ENCODE measurements around the gene ASS1. TPM values are rescaled to one million over a fixed set of nuclear protein-coding genes. Genes with fewer than 3 reads are reported as not detected.

The ASS1 gene
- total RNA-seq, 1 donor from 2014 or later: 29.1 TPM

DNA sequence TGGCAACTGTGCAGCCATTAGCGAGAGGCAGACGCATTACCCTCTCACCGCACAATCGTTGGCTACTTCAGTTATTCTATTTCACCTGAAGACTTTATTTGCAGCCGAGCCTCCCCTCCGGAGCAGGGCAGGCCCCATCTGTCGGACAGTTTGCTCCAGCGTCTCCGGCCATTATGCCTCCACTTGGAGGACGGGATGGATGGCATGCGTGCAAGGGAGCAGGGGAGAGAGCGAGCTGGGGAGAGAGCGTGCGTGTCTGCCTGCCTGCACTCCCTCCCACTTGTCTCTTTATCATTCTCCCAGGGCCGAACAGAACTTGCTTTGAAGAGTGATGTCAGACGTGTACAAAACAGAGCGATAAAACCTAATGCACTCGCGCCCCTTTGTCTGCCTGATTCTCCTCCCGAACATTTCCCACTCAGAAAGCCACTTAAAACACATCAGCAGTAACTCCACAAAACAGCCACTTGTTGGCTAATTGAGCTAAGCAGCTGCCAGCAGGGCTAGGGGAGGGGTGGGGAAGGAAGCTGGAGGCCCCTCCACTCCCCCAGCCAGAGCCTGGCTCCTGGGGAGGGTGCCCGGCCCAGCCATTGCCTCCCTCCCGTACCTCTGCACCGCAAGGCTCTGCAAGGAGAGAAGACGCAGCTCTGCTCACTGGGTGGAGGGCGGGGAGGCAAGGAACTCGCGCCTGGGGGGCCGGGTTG, 91.2 kb downstream of the ASS1 start:
- H3K27ac Mint-ChIP-seq: peak overlapping the region; percentile 58

DNA sequence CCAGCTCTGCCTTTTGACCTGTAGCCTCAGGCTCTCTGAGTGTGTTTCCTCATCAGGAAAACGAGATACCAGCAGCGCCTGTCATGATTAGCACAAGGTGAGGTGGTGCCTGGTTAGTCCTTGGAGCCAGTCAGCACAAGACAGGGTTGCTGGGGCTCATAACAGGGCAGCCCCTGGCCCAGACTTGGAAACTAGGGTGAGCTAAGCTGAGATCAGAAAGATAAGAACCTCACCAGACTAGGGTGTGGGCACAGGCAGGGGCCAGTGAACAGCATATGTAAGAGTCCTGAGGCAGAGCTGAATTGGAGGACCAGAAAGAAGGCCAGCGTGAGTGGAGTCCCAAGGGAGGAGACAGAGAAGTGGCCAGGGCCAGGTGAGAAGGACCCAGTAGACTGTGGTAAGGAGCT, 91.9 kb downstream of the ASS1 start:
- DNase-seq (ENCODE audit: extremely low spot score, unreplicated experiment): no peak
- Mint-ChIP-seq H3K36me3 (no peaks in the 10 kb centered on the region), H3K9me3 (no peaks in the 10 kb centered on the region), H3K4me1 (ENCODE audit: unreplicated experiment) (peaks cover 27% of the 10 kb centered on the region), H3K4me3 (no peak overlapping the region), H3K27me3 (peaks cover 50% of the 10 kb centered on the region), H3K27ac (peak overlapping the region; percentile 43)
- TF ChIP-seq, protein P1, sequence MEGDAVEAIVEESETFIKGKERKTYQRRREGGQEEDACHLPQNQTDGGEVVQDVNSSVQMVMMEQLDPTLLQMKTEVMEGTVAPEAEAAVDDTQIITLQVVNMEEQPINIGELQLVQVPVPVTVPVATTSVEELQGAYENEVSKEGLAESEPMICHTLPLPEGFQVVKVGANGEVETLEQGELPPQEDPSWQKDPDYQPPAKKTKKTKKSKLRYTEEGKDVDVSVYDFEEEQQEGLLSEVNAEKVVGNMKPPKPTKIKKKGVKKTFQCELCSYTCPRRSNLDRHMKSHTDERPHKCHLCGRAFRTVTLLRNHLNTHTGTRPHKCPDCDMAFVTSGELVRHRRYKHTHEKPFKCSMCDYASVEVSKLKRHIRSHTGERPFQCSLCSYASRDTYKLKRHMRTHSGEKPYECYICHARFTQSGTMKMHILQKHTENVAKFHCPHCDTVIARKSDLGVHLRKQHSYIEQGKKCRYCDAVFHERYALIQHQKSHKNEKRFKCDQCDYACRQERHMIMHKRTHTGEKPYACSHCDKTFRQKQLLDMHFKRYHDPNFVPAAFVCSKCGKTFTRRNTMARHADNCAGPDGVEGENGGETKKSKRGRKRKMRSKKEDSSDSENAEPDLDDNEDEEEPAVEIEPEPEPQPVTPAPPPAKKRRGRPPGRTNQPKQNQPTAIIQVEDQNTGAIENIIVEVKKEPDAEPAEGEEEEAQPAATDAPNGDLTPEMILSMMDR (conservative IDR thresholded peaks at IDR 0.05): no peak

More for the DNA sequence above, 91.2 kb downstream of the ASS1 start:
- TF ChIP-seq, protein P1 (conservative IDR thresholded peaks at IDR 0.05): no peak
- no peak for DNase-seq (ENCODE audit: extremely low spot score, unreplicated experiment)
- Mint-ChIP-seq H3K36me3 (no peaks in the 10 kb centered on the region), H3K9me3 (no peaks in the 10 kb centered on the region), H3K4me3 (peak overlapping the region; percentile 58), H3K27me3 (peaks cover 48% of the 10 kb centered on the region), H3K4me1 (ENCODE audit: unreplicated experiment) (peaks cover 27% of the 10 kb centered on the region)

DNA sequence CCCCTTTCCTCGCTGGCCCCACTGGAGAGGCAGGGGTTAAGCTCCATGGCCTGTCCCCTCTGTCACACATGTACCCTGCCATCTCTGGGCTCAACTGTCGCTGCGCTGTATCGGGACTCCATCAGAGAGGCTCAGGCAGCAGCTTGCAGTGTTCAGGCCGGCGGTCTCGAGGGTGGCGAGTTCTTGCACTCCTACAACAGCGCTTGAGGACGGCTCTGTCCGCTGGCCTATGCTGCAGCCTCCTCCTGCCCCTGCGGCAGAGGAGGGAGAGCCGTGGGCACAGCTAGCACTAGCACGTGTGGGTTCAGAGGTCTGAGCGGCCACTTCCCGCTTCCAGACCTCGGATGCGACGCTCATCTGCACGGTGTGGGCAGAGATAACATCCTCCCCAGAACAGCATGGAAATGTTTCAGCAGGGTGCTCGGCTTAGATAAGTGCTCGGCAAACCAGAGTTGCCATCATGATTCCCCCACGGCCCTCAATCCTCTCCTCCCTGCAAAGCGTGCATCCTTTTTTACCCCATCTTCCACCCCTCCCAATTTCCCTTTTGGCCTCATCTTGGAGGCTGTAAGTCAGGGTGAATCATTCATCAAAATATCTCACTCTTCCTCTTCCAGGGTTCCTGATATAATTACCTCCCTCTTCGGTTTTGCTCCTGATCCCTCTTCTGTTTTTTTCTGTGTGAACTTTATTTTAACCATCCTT, 92.7 kb downstream of the ASS1 start:
- peaks cover 26% of the 10 kb centered on the region for H3K4me1 Mint-ChIP-seq (ENCODE audit: unreplicated experiment)
- no peaks in the 10 kb centered on the region for H3K9me3 Mint-ChIP-seq
- DNase-seq (ENCODE audit: extremely low spot score, unreplicated experiment): no peak
- no peak overlapping the region for H3K4me3 Mint-ChIP-seq
- no peaks in the 10 kb centered on the region for H3K36me3 Mint-ChIP-seq
- no peak overlapping the region for H3K27ac Mint-ChIP-seq
- TF ChIP-seq, protein P1 (conservative IDR thresholded peaks at IDR 0.05): no peak
- H3K27me3 Mint-ChIP-seq: peaks cover 52% of the 10 kb centered on the region

DNA sequence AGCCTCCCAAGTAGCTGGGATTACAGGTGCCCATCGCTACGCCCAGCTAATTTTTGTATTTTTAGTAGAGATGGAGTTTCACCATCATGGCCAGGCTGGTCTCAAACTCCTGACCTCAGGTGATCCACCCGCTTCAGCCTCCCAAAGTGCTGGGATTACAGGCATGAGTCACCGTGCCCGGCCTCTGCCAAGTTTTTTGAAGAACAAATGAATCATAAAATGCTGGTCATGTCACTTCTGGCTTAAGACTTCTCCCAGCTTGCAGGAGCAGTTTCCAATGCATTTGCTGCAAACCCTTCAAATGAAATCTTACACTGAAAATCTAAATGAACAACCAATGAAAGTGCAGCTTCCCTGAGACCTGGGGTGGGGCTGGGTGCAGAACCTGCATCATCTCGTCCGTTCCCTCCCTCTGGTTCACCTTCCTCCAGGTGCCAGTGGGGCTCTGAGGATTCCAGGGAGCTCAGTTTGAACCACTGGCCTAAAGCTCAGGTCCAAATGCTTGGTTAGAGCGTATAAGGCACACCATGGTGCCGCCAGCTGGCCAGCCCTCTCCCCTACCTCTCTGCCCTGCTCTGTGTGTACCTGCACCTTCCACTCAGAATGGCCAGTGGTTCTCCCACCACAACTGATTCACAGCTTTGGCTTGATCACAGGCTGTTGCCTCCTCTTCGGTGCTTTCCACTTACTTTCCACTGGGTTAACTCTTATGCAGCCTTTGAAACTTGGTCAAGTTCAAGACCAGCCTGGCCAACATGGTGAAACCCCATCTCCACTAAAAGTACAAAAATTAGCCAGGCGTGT, 94.9 kb downstream of the ASS1 start:
- Mint-ChIP-seq H3K27ac (no peak overlapping the region), H3K4me3 (no peak overlapping the region), H3K36me3 (no peaks in the 10 kb centered on the region), H3K27me3 (peaks cover 54% of the 10 kb centered on the region), H3K9me3 (no peaks in the 10 kb centered on the region), H3K4me1 (ENCODE audit: unreplicated experiment) (peaks cover 27% of the 10 kb centered on the region)
- TF ChIP-seq, protein P1 (conservative IDR thresholded peaks at IDR 0.05): no peak
- DNase-seq (ENCODE audit: extremely low spot score, unreplicated experiment): no peak

DNA sequence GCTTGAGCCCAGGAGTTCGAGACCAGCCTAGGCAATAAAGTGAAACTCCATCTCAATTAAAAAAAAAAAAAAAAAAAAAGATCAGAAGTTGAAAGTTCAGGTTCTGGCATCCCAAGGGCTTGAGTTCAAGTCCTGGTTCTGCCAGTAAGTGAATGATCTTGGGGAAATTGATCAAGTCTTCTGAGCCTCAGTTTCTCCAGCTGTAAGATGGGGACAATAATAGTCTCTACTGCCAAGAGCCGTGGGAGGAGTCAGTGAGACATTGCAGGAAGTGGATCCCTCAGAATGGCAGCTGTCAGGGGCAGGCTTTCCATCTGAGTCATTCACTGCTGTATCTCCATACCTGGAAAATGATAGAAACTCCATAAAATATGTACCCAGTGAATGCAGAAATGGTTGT, 96.8 kb downstream of the ASS1 start:
- Mint-ChIP-seq H3K36me3 (no peaks in the 10 kb centered on the region), H3K4me3 (no peak overlapping the region), H3K9me3 (no peaks in the 10 kb centered on the region), H3K27me3 (peaks cover 49% of the 10 kb centered on the region), H3K4me1 (ENCODE audit: unreplicated experiment) (peaks cover 18% of the 10 kb centered on the region), H3K27ac (no peak overlapping the region)
- DNase-seq (ENCODE audit: extremely low spot score, unreplicated experiment): no peak
- TF ChIP-seq, protein P1 (conservative IDR thresholded peaks at IDR 0.05): no peak

All from type B pancreatic cell (in vitro differentiated cells).